ENCODE results near the gene GABBR2.

GRCh38 chr9:98576354-98576753 is 132.4 kb downstream of the GABBR2 start:
- no peak for TF ChIP-seq POLR2A (IDR thresholded peaks at IDR 0.05; ENCODE audit: control extremely low read depth in 1 of 2, low read depth in 2 of 2, low read length in 2 of 2)
- TF ChIP-seq CTCF (IDR thresholded peaks at IDR 0.05; ENCODE audit: control extremely low read depth in 1 of 3, insufficient read depth in 1 of 3, low read depth in 1 of 3, low read length in 3 of 3): no peak
- TF ChIP-seq SP1 (IDR thresholded peaks at IDR 0.05; ENCODE audit: low read depth, low read length): no peak
- no peak for TF ChIP-seq MAFK (IDR thresholded peaks at IDR 0.05; ENCODE audit: low read depth, low read length)
- TF ChIP-seq SP4 (IDR thresholded peaks at IDR 0.05; ENCODE audit: low read length): no peak
- no peak for TF ChIP-seq TCF12 (IDR thresholded peaks at IDR 0.05; ENCODE audit: low read depth, low read length)
- no peak for TF ChIP-seq POLR2AphosphoS5 (IDR thresholded peaks at IDR 0.05; ENCODE audit: low read depth, low read length)

Data from H1 (cell line).